A549 (cell line): ENCODE data around the gene CENATAC. TPM values are rescaled to one million over a fixed set of nuclear protein-coding genes. Genes with fewer than 3 reads are reported as not detected.
A peak's percentile ranks its signal among the peaks of the same experiment; 100 is the strongest.

Source experiments
- ATAC-seq, 2 experiments: fragments of 200-7000 bp in 1 of 2; fragments of >200 bp in 1 of 2; cut with Nextera tagmentation in 1 of 2; cut with Tn5 transposase in 1 of 2; 3 replicates each; pipeline versions ENCODE4 v1.8.0 to v1.9.1; 2018 to 2020; ENCODE audit warnings: mild to moderate bottlenecking in 1 of 2, moderate library complexity in 1 of 2
- CTCF ChIA-PET: fragments of 300-600 bp; sonication (Branson Sonifier 250); formaldehyde crosslinking; extraction: SDS; loops from one replicate; lab custom pipeline; 2021; ENCODE audit warnings: antibody characterized with exemption, inconsistent platforms; lab: Yijun Ruan, JAX
- POLR2A ChIA-PET: fragments of 350-600 bp; formaldehyde crosslinking; extraction: SDS; loops from one replicate; lab custom pipeline; 2021; ENCODE audit warnings: antibody characterized with exemption, inconsistent platforms; lab: Yijun Ruan, JAX
- DNase-seq, 2 experiments: peaks; one replicate each; pipeline versions ENCODE4 v3.0.0 to v3.0.0-alpha.2; 2011 to 2016; ENCODE audit warnings: low read depth in 1 of 2, low spot score in 1 of 2
- FAIRE-seq: peaks from 2 replicates; lab custom pipeline; 2011; peaks lifted over from hg19 to GRCh38; lab: Jason Lieb, UNC
- H3K27ac ChIP-seq, 2 experiments: fragments of >200 bp; sonication (Bioruptor Twin); formaldehyde crosslinking; 3 replicates each; pipeline ENCODE4 v1.5.1; 2016 to 2017
- H3K4me1 ChIP-seq: fragments of >200 bp; sonication (Bioruptor Twin); formaldehyde crosslinking; 3 replicates; pipeline ENCODE4 v1.6.1; 2016
- H3K4me2 ChIP-seq: fragments of >200 bp; sonication (Bioruptor Twin); formaldehyde crosslinking; 3 replicates; pipeline ENCODE4 v1.6.1; 2016
- H3K4me3 ChIP-seq: fragments of >200 bp; sonication (Bioruptor Twin); formaldehyde crosslinking; 3 replicates; pipeline ENCODE4 v1.5.1; 2016
- H3K9me3 ChIP-seq: fragments of >200 bp; sonication (Bioruptor Twin); formaldehyde crosslinking; 3 replicates; pipeline ENCODE4 v1.6.1; 2016
- EP300 ChIP-seq, 2 experiments: fragments of >200 bp; sonication (Bioruptor Twin); formaldehyde crosslinking; IDR thresholded peaks; 2 replicates in 1 of 2; 3 replicates in 1 of 2; pipeline ENCODE4 v1.6.1; 2016 to 2017
- HOXB5 ChIP-seq: fragments of 250-450 bp; sonication (Bioruptor Pico); IDR thresholded peaks from 2 replicates; pipeline ENCODE4 v1.5.0; 2020; ENCODE audit warnings: mild to moderate bottlenecking, moderate library complexity
- JUNB ChIP-seq: fragments of >200 bp; sonication (Bioruptor Twin); formaldehyde crosslinking; IDR thresholded peaks from 2 replicates; pipeline ENCODE4 v1.6.1; 2016
- MAZ ChIP-seq: fragments of 150-350 bp; IDR thresholded peaks from 2 replicates; pipeline ENCODE4 v1.6.1; 2014; ENCODE audit warnings: antibody characterized with exemption, low read depth, low read length, borderline replicate concordance
- MYC ChIP-seq: IDR thresholded peaks from 2 replicates; pipeline ENCODE4 v1.6.1; 2012; ENCODE audit warnings: mild to moderate bottlenecking, inconsistent platforms, low read length, improper control_type of control experiment, borderline replicate concordance
- NFE2L2 ChIP-seq: fragments of 150-350 bp; conservative IDR thresholded peaks from 2 replicates; pipeline ENCODE4 v1.6.1; 2014; ENCODE audit warnings: low read length
- RAD21 ChIP-seq, 2 experiments: fragments of >200 bp in 1 of 2; sonication (Bioruptor Twin) in 1 of 2; formaldehyde crosslinking in 1 of 2; IDR thresholded peaks in 1 of 2; conservative IDR thresholded peaks in 1 of 2; 2 replicates in 1 of 2; 3 replicates in 1 of 2; pipeline ENCODE4 v1.6.1; 2012 to 2018; ENCODE audit warnings: inconsistent platforms in 1 of 2
- RCOR1 ChIP-seq: fragments of 150-350 bp; IDR thresholded peaks from 2 replicates; pipeline ENCODE4 v1.6.1; 2014; ENCODE audit warnings: antibody characterized with exemption, low read length, low read depth
- RFX5 ChIP-seq: fragments of 450-650 bp; IDR thresholded peaks from 2 replicates; pipeline ENCODE4 v1.7.1; 2014; ENCODE audit warnings: antibody characterized with exemption, mild to moderate bottlenecking, moderate library complexity
- SMC3 ChIP-seq: fragments of >200 bp; sonication (Bioruptor Twin); formaldehyde crosslinking; IDR thresholded peaks from 3 replicates; pipeline ENCODE4 v1.6.1; 2018; ENCODE audit warnings: inconsistent platforms
- TP53 ChIP-seq: fragments of 250-450 bp; sonication (Bioruptor Pico); IDR thresholded peaks from 2 replicates; pipeline ENCODE4 v1.5.0; 2021; ENCODE audit warnings: mild to moderate bottlenecking, moderate library complexity
- ZFP36 ChIP-seq: fragments of 450-650 bp; IDR thresholded peaks from 2 replicates; pipeline ENCODE4 v1.6.1; 2014; ENCODE audit warnings: borderline replicate concordance; ENCODE audit not compliant: partially characterized antibody
- ZNF302 ChIP-seq: fragments of 250-450 bp; sonication (Bioruptor Pico); IDR thresholded peaks from 2 replicates; pipeline ENCODE4 v1.9.0; 2021; ENCODE audit warnings: inconsistent platforms, mild to moderate bottlenecking, moderate library complexity
- WGBS: methylation state at CpG from one replicate; pipeline ENCODE4 v1.1.6; 2017; ENCODE audit errors: missing lambda C conversion rate; 5-methylcytosine and 5-hydroxymethylcytosine counted together
- polyA plus RNA-seq, 4 experiments: library from polyadenylated mRNA; depleted of rRNA in 3 of 4; stranded (reverse); fragments of >200 nt; fragmentation: RNase III in 1 of 4; extraction: RNeasy Plus Mini Kit Qiagen cat#74134 plus additional on column Dnase treatment in 1 of 4; gene quantifications; 2 replicates in 3 of 4; 3 replicates in 1 of 4; pipeline ENCODE4 v1.2.3, GENCODE V29; 2011 to 2017
- TF ChIP-seq, protein P1 (sequence below): fragments of >200 bp; sonication (Bioruptor Twin); formaldehyde crosslinking; IDR thresholded peaks from 3 replicates; pipeline ENCODE4 v1.5.1; 2016
- TF ChIP-seq, protein P2 (sequence below): fragments of 150-350 bp; IDR thresholded peaks from 2 replicates; pipeline ENCODE4 v1.6.1; 2014; ENCODE audit warnings: low read depth, mild to moderate bottlenecking, low read length

Gene CENATAC
- polyA plus RNA-seq, 2 of the 4 experiments (the other 2 are of a cell fraction) = 11.1 to 20.2 TPM

DNA sequence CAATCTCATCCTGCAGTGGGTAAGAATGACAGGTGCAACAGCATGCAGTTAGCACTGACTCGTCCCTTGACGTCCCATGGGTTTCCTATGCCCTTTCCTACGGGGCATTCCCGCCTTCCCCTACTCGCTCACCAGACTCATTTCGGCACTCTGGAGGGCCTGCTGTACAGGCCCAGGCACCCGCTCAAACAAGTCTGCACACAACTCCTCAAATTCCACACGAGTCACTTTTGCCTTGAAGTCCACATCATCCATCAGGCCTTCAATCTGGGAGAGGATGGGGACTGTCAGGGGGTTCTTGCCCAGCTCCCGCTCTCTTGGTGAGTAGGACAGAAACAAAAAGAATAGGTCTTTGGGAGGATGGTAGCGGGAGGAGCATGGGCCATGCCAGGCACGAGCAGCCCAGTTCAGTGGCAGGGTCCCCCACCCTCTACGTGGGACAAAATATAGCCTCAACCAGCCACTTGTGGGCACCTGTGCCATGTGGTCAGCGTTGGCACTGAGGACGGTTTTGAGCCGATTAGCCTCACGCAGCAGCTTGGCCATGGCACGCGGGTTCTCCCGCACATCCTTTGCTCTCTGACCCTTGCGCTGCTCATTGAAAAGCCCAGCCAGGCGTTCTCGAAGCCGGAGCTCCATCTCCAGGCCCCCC lies 54.4 kb downstream of the CENATAC start:
- FAIRE-seq (no peak), DNase-seq (no peak), ATAC-seq (no peak)
- H3K4me1 ChIP-seq = peaks cover 5% of the 10 kb centered on the region; the same call in 2 of the 3 replicates
- H3K27ac ChIP-seq = no peak overlapping the region
- WGBS = 89% methylated on average over 23 of the region's 23 CpGs
- ChIA-PET POLR2A (no interaction called here), CTCF (interaction anchor here (0.9 kb wide), 1 partner anchor 122 kb away, joined by 4 read pairs; no protein-coding TSS in a partner anchor)
- no peaks in the 10 kb centered on the region for H3K9me3 ChIP-seq
- H3K4me2 ChIP-seq = no peak overlapping the region
- H3K4me3 ChIP-seq = no peak overlapping the region
- TF ChIP-seq, protein P1, sequence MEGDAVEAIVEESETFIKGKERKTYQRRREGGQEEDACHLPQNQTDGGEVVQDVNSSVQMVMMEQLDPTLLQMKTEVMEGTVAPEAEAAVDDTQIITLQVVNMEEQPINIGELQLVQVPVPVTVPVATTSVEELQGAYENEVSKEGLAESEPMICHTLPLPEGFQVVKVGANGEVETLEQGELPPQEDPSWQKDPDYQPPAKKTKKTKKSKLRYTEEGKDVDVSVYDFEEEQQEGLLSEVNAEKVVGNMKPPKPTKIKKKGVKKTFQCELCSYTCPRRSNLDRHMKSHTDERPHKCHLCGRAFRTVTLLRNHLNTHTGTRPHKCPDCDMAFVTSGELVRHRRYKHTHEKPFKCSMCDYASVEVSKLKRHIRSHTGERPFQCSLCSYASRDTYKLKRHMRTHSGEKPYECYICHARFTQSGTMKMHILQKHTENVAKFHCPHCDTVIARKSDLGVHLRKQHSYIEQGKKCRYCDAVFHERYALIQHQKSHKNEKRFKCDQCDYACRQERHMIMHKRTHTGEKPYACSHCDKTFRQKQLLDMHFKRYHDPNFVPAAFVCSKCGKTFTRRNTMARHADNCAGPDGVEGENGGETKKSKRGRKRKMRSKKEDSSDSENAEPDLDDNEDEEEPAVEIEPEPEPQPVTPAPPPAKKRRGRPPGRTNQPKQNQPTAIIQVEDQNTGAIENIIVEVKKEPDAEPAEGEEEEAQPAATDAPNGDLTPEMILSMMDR = no peak
- TF ChIP-seq NFE2L2 (no peak), JUNB (no peak), MAZ (no peak), ZNF302 (no peak), MYC (no peak), EP300 (IDR thresholded peaks at IDR 0.05) (no peak), RCOR1 (no peak), HOXB5 (CRISPR knock-in tag) (no peak), SMC3 (no peak)

DNA sequence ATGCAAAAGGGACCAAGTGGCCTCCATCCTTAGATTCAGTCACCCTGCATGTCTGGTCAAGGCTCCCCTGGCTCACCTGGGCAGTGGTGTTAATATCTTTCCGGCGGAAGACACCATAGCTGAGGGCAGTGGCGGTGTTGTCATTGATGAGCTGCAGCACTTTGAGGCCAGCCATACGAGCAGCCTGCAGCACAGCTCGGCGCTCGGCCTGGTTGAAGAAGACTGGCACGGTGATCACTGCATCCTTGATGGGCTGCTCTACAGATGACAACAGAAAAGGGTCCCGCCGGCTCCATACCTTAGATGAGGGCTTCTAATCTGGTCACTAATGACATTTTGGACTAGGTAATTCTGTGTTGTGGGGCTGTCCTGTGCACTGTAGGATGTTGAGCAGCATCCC lies 56.5 kb downstream of the CENATAC start:
- no peak overlapping the region for H3K27ac ChIP-seq
- CTCF ChIA-PET = interaction anchor here (1.4 to 2.3 kb wide), 2 partner anchors 23 to 365 kb away, joined by 3 to 7 read pairs; no protein-coding TSS in a partner anchor
- peaks cover 11% of the 10 kb centered on the region; the same call in 2 of the 3 replicates for H3K4me1 ChIP-seq
- H3K4me3 ChIP-seq = no peak overlapping the region
- ATAC-seq (no peak), FAIRE-seq (no peak)
- H3K4me2 ChIP-seq = no peak overlapping the region
- no peak for TF ChIP-seq RFX5
- TF ChIP-seq, all 56 proteins: peak for 0
- POLR2A ChIA-PET = no interaction called here
- no peak for DNase-seq
- no peaks in the 10 kb centered on the region for H3K9me3 ChIP-seq
- 94% methylated on average over 7 of the region's 10 CpGs for WGBS

DNA sequence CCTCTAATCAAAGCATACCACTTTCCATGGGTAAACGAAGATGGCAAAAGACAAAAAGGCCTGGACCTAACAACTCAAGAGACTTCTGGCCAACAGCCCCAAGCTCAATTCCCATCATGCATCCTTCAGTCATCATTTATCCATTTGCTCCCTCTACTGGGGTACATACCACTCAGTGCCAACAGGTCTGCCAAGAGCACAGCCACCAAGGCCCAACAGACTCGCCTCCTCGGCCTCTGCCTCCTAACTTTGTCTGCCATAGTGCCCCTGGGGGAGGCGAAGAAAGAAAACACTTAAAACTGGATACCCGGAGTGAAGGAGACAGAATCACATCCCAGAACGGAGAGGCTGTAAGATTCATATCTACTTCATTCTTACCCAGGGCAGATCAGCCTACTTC lies 58.0 kb downstream of the CENATAC start:
- peak; percentile 57 to 63 for DNase-seq
- peak overlapping the region; percentile 90 to 95 for H3K27ac ChIP-seq
- TF ChIP-seq RAD21 (conservative IDR thresholded peaks at IDR 0.05 in 1 of 2, IDR thresholded peaks at IDR 0.05 in 1 of 2) = peak in 1 of 2 experiments; percentile 26; a peak in 1 of 5 replicates
- TF ChIP-seq, protein P1 = peak; percentile 22; the same call in 2 of the 3 replicates
- TF ChIP-seq, protein P2, sequence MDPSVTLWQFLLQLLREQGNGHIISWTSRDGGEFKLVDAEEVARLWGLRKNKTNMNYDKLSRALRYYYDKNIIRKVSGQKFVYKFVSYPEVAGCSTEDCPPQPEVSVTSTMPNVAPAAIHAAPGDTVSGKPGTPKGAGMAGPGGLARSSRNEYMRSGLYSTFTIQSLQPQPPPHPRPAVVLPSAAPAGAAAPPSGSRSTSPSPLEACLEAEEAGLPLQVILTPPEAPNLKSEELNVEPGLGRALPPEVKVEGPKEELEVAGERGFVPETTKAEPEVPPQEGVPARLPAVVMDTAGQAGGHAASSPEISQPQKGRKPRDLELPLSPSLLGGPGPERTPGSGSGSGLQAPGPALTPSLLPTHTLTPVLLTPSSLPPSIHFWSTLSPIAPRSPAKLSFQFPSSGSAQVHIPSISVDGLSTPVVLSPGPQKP = no peak
- TF ChIP-seq TP53 = no peak
- no peak for TF ChIP-seq ZFP36
- peak overlapping the region; percentile 82 for H3K4me3 ChIP-seq
- CTCF ChIA-PET = interaction anchor here (0.6 to 2.6 kb wide), 12 partner anchors 8 to 366 kb away, joined by 3 to 8 read pairs (median 4); partner anchors contain the start of genes CENATAC and VPS11
- H3K4me2 ChIP-seq = peak overlapping the region; percentile 95
- H3K9me3 ChIP-seq = no peaks in the 10 kb centered on the region
- peak; percentile 41 to 65; a peak in 4 of 6 replicates for ATAC-seq
- WGBS = 38% methylated on average over 6 of the region's 6 CpGs
- POLR2A ChIA-PET = interaction anchor here (0.9 to 1.9 kb wide), 4 partner anchors 9 to 39 kb away, joined by 5 to 9 read pairs (median 6); partner anchors contain the start of gene VPS11
- FAIRE-seq = no peak
- H3K4me1 ChIP-seq = peaks cover 11% of the 10 kb centered on the region; the same call in 2 of the 3 replicates
